ENCODE data around the gene POU4F3. TPM values are rescaled to one million over a fixed set of nuclear protein-coding genes. Genes with fewer than 3 reads are reported as not detected.

Gene POU4F3
- total RNA-seq, 4 donors from 2014 or later, result not detected

DNA sequence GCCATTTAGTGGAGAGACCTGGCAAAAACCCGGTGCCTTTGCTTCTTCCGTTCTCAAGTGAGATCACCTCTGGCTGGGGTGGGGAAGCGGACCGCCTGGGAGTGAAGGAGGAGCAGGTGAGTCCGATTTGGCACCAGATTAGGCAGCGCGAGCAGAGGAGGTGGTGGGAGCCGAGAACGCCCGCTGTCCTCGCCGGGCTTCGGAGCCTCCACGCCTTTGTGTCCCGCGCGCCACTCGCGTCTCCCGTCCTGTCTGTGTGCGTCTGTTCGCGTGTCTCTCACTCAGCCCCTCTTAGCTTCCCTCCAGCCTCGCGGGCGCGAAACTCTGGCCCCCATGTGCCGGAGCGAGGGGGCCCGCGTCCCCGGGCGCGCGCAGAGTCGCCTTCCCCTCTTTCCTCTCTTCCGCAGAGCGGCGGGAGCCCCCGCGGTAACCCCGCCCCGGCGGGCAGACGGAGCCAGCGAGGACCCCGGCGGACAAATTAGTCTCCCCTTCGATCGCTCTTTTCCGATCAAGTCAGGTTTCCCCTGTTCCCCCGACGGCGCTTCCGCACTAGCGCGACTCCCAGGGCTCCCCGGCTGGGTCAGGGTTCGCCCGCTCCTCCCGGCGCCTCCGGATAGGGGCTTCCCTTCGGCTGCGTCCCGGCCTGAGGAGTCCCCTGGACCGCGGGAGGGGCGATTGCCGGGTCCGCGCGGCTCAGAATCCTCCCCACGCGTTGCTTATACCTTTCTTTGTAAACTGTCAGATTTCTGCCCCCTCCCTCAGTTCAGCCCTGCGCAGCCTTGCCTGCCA lies 7.1 kb downstream of the POU4F3 start:
- 0 to 1% methylated on average over 6 to 43 of the region's 76 CpGs for WGBS, 2 donors (ENCODE audit: low coverage in 1 of 2)
- no peaks in the 10 kb centered on the region for H3K9me3 ChIP-seq
- peaks cover 92% of the 10 kb centered on the region for H3K27me3 ChIP-seq

DNA sequence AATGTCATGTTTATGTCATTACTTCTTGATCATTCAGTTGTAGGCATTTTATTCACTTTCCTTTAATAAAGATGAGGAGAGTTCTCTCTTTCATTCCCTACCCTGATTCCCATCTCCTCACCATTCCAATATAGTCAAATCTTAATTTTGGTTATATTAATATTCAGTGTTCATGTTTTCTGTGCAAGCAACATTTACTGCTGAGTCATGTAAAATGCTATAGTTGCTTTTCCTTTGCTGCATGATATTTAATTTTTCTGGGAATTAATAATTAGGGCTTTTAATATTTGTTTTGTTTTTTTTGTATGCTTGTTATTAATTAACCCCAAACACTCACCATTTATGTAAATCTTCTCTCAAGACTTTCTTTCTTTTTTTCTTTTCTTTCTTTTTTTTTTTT lies 18.5 kb downstream of the POU4F3 start:
- no peak overlapping the region for H3K4me3 ChIP-seq
- H3K27ac ChIP-seq, result no peak overlapping the region
- no peak for TF ChIP-seq POLR2A (IDR thresholded peaks at IDR 0.05)
- TF ChIP-seq POLR2AphosphoS5 (IDR thresholded peaks at IDR 0.05), result no peak
- TF ChIP-seq, protein P1, sequence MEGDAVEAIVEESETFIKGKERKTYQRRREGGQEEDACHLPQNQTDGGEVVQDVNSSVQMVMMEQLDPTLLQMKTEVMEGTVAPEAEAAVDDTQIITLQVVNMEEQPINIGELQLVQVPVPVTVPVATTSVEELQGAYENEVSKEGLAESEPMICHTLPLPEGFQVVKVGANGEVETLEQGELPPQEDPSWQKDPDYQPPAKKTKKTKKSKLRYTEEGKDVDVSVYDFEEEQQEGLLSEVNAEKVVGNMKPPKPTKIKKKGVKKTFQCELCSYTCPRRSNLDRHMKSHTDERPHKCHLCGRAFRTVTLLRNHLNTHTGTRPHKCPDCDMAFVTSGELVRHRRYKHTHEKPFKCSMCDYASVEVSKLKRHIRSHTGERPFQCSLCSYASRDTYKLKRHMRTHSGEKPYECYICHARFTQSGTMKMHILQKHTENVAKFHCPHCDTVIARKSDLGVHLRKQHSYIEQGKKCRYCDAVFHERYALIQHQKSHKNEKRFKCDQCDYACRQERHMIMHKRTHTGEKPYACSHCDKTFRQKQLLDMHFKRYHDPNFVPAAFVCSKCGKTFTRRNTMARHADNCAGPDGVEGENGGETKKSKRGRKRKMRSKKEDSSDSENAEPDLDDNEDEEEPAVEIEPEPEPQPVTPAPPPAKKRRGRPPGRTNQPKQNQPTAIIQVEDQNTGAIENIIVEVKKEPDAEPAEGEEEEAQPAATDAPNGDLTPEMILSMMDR (IDR thresholded peaks at IDR 0.05), result no peak
- TF ChIP-seq EP300 (IDR thresholded peaks at IDR 0.05), result no peak
- no peaks in the 10 kb centered on the region for H3K4me1 ChIP-seq
- H3K9me3 ChIP-seq, result no peaks in the 10 kb centered on the region
- ATAC-seq, result no peak
- no peaks in the 10 kb centered on the region for H3K36me3 ChIP-seq
- peaks cover 11% of the 10 kb centered on the region for H3K27me3 ChIP-seq

More for the DNA sequence above, 7.1 kb downstream of the POU4F3 start:
- Histone ChIP-seq H3K27ac (no peak overlapping the region), H3K4me1 (peaks cover 0 to 20% (median 3%) of the 10 kb centered on the region in 3 donors), H3K4me3 (no peak overlapping the region), H3K36me3 (no peaks in the 10 kb centered on the region)
- TF ChIP-seq POLR2A (IDR thresholded peaks at IDR 0.05) (no peak), POLR2AphosphoS5 (IDR thresholded peaks at IDR 0.05) (no peak), EP300 (IDR thresholded peaks at IDR 0.05) (no peak)
- TF ChIP-seq, protein P1 (IDR thresholded peaks at IDR 0.05), result no peak
- no peak for ATAC-seq

DNA sequence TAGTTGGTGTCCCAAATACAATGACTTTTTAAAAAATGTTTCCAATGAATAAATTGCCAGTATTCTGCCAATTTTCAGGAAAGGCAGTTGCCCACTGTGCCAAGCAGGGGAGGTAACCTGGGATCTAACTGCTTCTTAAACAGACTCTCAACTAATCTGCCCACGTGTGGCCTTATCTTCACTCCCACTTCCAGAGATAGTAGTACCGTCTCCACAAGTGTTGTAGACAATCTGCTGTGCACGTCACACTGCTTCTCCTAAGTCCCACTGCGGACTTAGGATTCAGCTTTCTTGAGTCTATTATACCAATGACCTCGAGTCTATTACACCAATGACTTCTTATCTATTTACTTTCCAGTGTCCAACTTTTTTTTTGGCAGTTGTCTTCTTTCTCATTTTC lies 21.2 kb downstream of the POU4F3 start:
- TF ChIP-seq POLR2A (IDR thresholded peaks at IDR 0.05) (no peak), POLR2AphosphoS5 (IDR thresholded peaks at IDR 0.05) (no peak), EP300 (IDR thresholded peaks at IDR 0.05) (no peak)
- TF ChIP-seq, protein P1 (IDR thresholded peaks at IDR 0.05), result no peak
- no peaks in the 10 kb centered on the region for H3K9me3 ChIP-seq
- 32 to 65% methylated on average over 5 of the region's 5 CpGs for WGBS, 2 donors (ENCODE audit: low coverage in 1 of 2)
- H3K36me3 ChIP-seq, result no peaks in the 10 kb centered on the region
- H3K4me3 ChIP-seq, result no peak overlapping the region
- peaks cover 11% of the 10 kb centered on the region for H3K27me3 ChIP-seq
- ATAC-seq, result no peak
- H3K4me1 ChIP-seq, result no peaks in the 10 kb centered on the region
- no peak overlapping the region for H3K27ac ChIP-seq

DNA sequence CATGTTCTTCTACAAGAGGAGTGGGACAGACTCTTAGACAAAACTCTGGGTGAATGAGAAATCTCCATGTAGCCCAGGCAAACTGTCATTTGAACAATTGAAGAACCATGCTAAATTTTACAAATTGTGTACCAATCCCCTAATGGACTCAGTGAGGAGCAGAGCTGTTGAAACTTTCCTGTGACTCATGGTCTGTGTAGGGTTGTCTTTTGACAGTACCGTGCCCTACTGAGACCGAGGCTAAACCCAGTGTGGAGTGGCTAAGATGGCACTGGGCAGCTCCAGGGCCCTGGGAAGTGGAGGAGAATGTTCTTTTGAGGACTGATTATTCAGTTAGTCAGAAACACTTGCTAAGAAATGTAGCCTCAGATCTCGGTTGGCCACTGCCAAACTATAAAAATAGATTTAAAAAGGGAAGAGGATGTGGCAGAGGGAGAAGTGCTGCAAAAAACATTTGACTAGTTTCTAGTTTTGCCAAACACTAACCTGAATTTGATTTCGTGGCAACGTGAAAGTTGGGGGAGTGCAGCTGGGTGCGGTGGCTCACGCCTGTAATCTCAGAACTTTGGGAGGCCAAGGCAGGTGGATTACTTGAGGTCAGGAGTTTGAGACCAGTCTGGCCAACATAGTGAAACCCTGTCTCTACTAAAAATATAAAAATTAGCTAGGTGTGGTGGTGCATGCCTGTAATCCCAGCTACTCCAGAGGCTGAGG lies 24.7 kb downstream of the POU4F3 start:
- ATAC-seq, result no peak
- Histone ChIP-seq H3K27ac (no peak overlapping the region), H3K36me3 (no peaks in the 10 kb centered on the region), H3K27me3 (peaks cover 11% of the 10 kb centered on the region), H3K4me3 (no peak overlapping the region), H3K4me1 (no peaks in the 10 kb centered on the region), H3K9me3 (no peaks in the 10 kb centered on the region)
- 71 to 72% methylated on average over 5 of the region's 7 CpGs for WGBS, 2 donors (ENCODE audit: low coverage in 1 of 2)
- no peak for TF ChIP-seq POLR2AphosphoS5 (IDR thresholded peaks at IDR 0.05)
- no peak for TF ChIP-seq POLR2A (IDR thresholded peaks at IDR 0.05)
- TF ChIP-seq, protein P1 (IDR thresholded peaks at IDR 0.05), result no peak
- TF ChIP-seq EP300 (IDR thresholded peaks at IDR 0.05), result no peak
